ENCODE measurements around the gene MYH10.
"Not testable (repeated sequence)": the region's sequence is repeated elsewhere in the genome, so short reads cannot be mapped to it uniquely, and the experiment has no call there.

MYH10 gene

GRCh38 chr17:8557176-8557806, 73.2 kb downstream of the MYH10 start:
- no peak for DNase-seq (ENCODE audit: low read depth, low spot score)

DNA sequence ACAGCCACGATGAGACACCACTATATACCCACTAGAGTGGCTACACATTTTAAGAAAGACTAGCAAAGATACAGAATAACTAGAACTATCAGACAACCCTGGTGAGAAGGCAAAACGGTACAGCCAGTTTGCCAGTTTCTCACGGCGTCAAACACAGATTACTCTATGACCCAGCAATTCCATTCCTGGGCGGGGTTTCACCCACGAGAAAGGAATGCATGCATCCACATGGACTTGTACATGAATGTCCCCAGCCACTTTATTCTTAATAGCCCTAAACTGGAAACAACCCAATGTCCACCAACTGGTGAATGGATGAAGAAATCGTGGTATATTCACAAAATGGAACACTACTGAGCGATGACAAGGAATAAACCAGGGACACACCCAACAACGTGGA, 74.5 kb downstream of the MYH10 start:
- DNase-seq (ENCODE audit: low read depth, low spot score): no peak

GRCh38 chr17:8555062-8555461, 75.5 kb downstream of the MYH10 start:
- no peak for DNase-seq (ENCODE audit: low read depth, low spot score)

DNA sequence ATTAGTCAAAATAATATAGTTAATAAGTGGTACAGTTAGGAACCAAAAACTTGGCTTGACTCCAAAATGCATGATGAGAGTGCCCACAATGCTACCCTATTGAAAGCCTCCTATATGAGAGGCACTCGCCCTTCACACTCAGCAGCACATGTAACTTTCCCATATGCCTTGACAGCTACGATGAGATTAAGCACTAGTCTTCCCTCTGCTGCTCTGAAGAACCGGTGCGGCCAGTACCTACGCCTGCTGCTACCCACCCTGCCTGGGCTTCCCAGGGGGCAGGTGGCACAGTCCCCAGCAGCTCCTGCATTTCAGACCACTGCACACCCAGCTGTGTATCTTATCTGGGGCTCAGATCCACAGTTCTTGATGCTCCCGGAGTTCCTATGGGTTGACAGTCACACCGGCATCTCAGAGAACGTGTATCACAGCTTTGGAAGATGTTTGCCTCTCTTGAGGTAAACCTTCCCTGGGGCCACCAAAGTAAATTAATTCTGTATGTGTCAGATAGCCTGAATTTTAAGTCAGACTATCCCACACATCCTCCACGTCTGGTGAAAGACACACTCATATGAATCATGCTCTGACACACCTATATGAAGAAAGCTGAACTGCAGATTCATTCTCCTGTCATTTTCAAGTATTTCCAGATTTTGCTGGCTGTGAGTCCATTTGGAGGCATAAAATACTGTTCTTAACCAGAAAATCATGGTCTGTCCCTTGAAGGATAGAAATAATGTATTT, 77.8 kb downstream of the MYH10 start:
- no peak for DNase-seq (ENCODE audit: low read depth, low spot score)

DNA sequence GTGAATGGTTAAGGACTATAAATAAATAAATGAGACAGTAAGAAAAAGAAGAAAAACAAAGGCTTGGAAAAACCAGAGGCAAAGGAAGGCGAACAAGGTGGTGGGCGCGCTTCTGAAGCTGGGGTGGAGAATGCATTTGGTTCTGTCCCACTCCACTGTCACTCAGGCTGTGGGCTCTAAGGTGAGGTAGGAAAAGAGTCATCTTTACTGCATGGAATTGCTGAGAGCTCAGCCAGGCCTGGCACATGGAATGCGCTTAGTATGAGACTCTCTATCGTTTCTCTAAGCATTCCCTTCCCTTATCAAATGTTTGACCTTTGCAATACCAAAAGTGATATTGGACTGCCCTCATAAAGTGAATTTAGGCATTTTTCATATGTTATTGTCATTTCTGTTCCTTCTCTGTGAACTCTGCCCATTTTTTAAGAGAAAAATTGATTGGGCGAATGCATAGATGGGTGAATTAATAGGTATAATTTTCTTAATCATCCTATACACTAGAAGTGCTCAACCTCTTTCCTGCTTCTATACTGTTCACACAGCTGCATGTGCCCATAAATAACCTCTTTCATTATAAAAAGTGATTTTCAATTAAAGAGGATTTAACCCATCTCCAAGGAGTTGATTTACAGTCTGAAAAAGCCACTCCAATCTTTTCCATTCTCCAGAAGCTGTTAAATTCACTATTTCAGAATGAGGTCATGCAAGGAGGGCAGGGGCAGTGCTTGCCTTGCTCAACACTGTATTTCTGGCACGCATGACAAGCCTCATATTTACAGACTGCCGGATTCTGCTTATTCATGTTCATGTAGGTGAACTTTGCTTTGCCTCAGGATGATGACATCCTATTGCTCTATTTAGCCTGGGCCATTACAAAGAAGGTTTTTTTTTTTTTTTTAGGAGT, 87.7 kb downstream of the MYH10 start:
- DNase-seq (ENCODE audit: low read depth, low spot score): no peak

DNA sequence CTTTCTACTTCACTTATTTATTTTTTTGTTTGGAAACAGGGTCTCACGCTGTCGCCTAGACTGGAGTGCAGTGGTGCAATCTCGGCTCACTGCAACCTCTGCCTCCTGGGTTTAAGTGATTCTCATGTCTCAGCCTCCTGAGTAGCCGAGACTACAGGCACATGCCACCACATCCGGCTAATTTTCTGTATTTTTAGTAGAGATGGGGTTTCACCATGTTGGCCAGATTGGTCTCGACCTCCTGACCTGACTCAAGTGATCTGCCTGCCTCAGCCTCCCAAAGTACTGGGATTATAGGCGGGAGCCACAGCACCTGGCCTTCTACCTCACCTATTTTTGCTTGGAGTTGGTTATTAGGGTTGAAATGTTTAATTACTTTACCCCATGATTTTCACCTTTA, 90.5 kb downstream of the MYH10 start:
- not testable (repeated sequence) for DNase-seq (ENCODE audit: low read depth, low spot score)

DNA sequence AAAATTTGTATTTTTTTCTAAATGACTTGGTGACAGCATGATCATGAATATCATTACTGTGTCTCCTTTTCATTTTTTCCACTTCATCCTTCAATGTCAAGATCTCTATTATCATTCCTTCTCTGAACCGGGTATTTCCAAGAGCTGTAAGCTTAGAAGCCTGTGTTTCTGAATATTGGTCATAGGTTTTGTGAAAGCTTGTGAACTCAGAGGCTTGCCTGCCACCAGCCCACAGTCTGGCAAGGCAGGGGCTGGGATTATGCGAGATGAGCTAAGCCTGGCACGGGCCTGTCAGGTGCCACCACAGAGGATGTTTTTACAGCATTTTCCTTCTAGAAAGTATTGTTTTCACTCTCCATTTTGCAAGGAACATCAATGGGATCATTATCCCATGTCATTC, 92.8 kb downstream of the MYH10 start:
- DNase-seq (ENCODE audit: low read depth, low spot score): no peak

DNA sequence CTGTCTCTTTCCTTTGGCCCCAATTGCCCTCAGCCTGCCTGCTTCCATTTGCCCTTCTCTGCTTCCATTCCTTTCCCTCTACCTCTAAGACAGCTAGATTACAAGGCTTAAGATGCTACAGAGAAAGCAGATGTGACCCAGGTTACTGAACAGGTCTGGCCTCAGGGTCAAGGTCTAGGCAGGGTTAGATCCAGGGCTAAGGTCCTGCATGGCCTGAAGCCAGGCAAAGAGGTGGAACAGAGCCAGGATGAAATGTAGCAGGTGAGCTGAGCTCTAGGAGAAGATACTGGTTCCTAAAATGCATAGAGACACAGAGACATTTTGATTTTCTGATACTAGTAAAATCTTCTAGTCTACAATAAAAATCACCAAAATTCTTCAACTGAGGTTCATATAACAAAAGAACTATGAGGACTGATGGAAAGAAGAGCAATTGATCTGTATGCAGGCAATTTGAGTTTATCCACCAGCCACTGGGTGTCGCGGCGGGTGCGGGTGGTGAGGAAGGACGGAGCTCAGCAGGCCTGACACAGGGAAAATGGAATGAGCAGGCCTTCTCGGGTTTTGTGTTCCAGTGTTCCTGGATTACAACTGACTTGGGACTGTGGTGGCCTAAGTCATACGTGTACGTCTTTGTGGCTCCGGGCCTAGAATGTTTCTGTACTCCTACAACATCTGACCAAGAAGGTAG, 95.9 kb downstream of the MYH10 start:
- no peak for DNase-seq (ENCODE audit: low read depth, low spot score)

- no peak for DNase-seq (ENCODE audit: low read depth, low spot score)
These were observed 98.5 kb downstream of the MYH10 start for GRCh38 chr17:8532021-8532420.

- no peak for DNase-seq (ENCODE audit: low read depth, low spot score)
These were observed 107.9 kb downstream of the MYH10 start for GRCh38 chr17:8522577-8522976.

GRCh38 chr17:8520981-8521380, 109.5 kb downstream of the MYH10 start:
- DNase-seq (ENCODE audit: low read depth, low spot score): no peak

DNA sequence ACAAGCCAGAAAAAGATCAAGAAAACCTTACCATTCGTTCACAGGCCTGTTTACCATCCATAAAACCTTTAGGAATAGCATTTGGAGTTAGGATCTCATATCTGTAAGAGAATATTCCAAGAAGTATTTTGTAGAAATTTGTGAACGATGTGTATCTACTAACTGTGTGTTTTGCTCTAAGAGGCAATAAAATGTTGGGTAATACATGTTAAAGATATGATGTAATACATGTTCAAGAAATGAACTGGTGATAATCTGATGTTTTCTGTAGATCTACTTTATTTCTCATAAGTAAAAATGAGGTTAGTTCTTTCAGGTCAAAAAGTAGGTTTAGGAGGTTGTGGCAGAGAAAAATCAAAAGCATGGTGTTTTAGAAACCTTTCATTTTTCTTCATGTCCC, 111.7 kb downstream of the MYH10 start:
- no peak for DNase-seq (ENCODE audit: low read depth, low spot score)

GRCh38 chr17:8518326-8518725, 112.2 kb downstream of the MYH10 start:
- no peak for DNase-seq (ENCODE audit: low read depth, low spot score)

GRCh38 chr17:8514801-8515200, 115.7 kb downstream of the MYH10 start:
- no peak for DNase-seq (ENCODE audit: low read depth, low spot score)

DNA sequence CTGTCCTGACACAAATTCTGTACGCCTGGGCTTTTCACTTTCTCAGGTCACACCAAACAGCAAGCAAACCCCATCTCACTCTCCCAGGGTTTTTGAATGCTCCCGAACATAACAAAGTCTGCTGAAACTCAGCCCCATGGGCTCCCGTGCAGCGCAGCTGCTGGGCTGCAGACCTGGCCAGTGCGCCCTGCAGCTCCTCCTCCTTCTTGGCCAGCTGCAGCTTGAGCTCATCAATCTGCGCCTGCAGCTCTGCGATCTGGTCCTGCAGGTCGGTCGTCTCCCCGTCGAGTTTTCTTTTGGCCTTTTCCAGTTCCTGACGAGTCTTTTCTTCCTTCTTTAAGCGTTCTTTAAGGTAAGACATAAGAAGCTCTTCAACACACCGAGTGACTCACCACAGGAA, 124.4 kb downstream of the MYH10 start:
- DNase-seq (ENCODE audit: low read depth, low spot score): no peak

GRCh38 chr17:8504460-8505207, 125.9 kb downstream of the MYH10 start:
- no peak for DNase-seq (ENCODE audit: low read depth, low spot score)

GRCh38 chr17:8503807-8504206, 126.7 kb downstream of the MYH10 start:
- no peak for DNase-seq (ENCODE audit: low read depth, low spot score)

- no peak for DNase-seq (ENCODE audit: low read depth, low spot score)
These were observed 127.2 kb downstream of the MYH10 start for GRCh38 chr17:8503368-8503767.

DNA sequence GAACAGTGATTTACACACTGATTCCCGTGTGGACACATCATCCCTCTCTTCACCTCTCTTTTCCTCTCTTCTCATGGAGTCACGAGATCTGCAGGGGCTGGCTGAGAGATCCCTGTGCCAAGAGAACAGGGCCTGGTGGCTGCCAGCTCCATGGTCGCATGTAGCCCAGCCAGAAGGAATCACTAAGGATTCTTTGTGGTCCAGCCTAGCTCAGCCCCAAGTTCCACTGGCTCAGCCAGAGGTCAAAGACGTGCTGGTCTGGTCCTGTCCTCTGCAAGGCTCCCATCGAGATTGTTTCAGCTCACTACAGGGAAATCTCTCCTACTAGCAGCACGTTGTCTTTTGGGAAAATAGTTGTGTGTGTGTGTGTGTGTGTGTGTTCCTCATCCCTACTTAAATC, 128.4 kb downstream of the MYH10 start:
- DNase-seq (ENCODE audit: low read depth, low spot score): no peak

DNA sequence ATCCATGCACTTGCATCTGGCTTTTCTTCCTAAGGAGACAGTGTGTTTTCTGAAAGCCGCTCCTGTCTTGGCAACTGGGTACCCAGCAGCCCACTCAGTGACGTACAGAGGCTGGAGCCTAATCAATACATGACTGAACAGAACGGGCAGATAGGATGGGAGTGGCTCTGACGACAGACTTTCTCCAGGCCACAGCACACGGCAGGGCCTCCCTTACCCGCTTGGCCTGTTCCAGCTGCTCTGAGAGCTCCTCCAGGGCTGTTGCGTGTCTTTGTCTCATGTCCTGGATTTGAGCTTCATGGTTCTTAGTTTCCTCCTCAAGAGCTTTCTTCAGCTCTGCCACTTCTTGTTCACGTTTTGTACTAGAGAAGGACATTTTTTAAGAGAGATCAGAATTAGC, 129.9 kb downstream of the MYH10 start:
- no peak for DNase-seq (ENCODE audit: low read depth, low spot score)

DNA sequence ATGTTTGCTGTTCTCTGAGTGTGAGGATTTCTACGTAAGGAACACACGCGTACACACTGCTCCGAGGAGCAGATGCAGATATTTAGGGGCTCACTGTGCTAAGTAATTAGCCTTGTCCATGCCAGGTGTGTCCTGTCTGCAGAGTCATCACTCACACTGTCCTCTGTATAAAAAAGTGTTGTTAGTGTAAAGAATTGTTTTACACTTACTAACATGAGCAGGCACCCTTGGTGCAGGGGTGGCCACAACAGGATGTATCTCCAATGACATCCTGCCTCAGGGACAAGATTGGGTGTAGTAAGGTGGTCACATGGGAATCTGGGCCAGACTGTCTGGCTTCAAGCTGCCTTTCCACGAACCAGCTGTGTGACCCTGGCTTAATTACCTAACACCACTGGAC, 130.9 kb downstream of the MYH10 start:
- DNase-seq (ENCODE audit: low read depth, low spot score): no peak

All from activated naive CD8-positive, alpha-beta T cell treated with anti-CD3 and anti-CD28 coated beads, Interleukin-2, amount 50 U/mL, for 16 hours (primary cell).